ENCODE results near the gene DIP2C. TPM values are rescaled to one million over a fixed set of nuclear protein-coding genes. Genes with fewer than 3 reads are reported as not detected.
"Not testable (repeated sequence)": the region's sequence is repeated elsewhere in the genome, so short reads cannot be mapped to it uniquely, and the experiment has no call there.

Gene DIP2C
- total RNA-seq, 2 donors from 2014 or later = 21.1 to 23.8 TPM

- no peaks in the 10 kb centered on the region for H3K9me3 ChIP-seq
- H3K4me3 ChIP-seq = no peak overlapping the region
- H3K27ac ChIP-seq = no peak overlapping the region
- H3K27me3 ChIP-seq = no peaks in the 10 kb centered on the region
- DNase-seq (ENCODE audit: low spot score) = no peak
- no peak for TF ChIP-seq CTCF (IDR thresholded peaks at IDR 0.05)
- H3K4me1 ChIP-seq = no peaks in the 10 kb centered on the region
- peaks cover 21% of the 10 kb centered on the region for H3K36me3 ChIP-seq
These were observed 254.1 kb downstream of the DIP2C start for GRCh38 chr10:435397-435796.

- H3K36me3 ChIP-seq = no peaks in the 10 kb centered on the region
- no peak overlapping the region for H3K27ac ChIP-seq
- no peaks in the 10 kb centered on the region for H3K27me3 ChIP-seq
- no peak for TF ChIP-seq CTCF (IDR thresholded peaks at IDR 0.05)
- no peak for DNase-seq (ENCODE audit: low spot score)
- H3K4me1 ChIP-seq = no peaks in the 10 kb centered on the region
- no peak overlapping the region for H3K4me3 ChIP-seq
- no peaks in the 10 kb centered on the region for H3K9me3 ChIP-seq
These were observed 259.8 kb downstream of the DIP2C start for GRCh38 chr10:429696-430095.

DNA sequence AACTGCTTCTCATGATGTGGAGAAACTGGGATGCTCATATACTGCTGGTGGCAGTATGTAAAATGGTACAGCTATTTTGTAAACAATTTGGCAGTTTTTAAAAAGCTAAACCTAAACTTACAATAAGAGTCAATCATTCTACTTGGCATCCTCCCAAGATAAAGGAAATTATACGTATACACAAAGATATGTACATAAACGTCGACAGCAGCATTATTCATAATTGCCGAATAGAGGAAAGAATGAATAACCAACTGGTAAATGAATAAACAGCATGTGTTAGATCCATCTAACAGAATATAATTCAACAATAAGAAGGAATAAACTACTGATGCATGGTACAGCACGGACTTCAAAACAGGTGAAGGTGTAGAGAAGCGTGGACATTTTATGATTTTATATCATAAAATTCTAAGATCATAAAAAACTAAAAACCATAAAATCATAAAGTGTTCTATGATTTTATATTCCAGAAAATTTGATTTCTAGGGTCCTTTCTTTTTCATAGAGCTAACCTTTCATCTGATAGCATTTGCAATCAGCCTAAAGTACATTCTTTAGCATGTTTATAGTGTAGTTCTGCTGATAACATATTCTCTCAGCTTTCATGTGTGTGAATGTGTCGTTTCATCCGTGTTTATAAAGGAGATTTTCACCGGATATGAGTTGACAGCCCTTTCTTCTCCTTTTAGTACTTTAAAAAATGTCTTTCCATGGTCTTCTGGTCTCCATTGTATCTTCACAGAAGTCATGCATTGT lies 261.5 kb downstream of the DIP2C start:
- no peak for DNase-seq (ENCODE audit: low spot score)
- TF ChIP-seq CTCF (IDR thresholded peaks at IDR 0.05) = no peak
- Histone ChIP-seq H3K27me3 (no peaks in the 10 kb centered on the region), H3K27ac (no peak overlapping the region), H3K9me3 (no peaks in the 10 kb centered on the region), H3K36me3 (no peaks in the 10 kb centered on the region), H3K4me1 (no peaks in the 10 kb centered on the region), H3K4me3 (no peak overlapping the region)

DNA sequence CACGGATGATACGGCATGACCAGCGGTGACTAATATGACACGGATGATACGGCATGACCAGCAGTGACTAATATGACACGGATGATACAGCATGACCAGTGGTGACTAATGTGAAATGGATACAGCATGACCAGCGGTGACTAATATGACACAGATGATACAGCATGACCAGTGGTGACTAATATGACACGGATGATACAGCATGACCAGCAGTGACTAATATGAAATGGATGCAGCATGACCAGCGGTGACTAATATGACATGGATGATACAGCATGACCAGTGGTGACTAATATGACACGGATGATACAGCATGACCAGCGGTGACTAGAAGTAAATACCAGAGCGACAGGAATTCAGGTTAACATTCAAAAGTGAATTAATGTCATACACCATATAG lies 264.1 kb downstream of the DIP2C start:
- H3K27me3 ChIP-seq; H3K4me3 ChIP-seq; H3K27ac ChIP-seq; DNase-seq (ENCODE audit: low spot score); H3K4me1 ChIP-seq; H3K9me3 ChIP-seq: not testable (repeated sequence)
- peaks cover 11% of the 10 kb centered on the region for H3K36me3 ChIP-seq

GRCh38 chr10:424724-425123 lies 264.7 kb downstream of the DIP2C start:
- not testable (repeated sequence) for H3K4me3 ChIP-seq; H3K27me3 ChIP-seq; H3K27ac ChIP-seq; H3K9me3 ChIP-seq; DNase-seq (ENCODE audit: low spot score); H3K4me1 ChIP-seq
- H3K36me3 ChIP-seq = peaks cover 17% of the 10 kb centered on the region

GRCh38 chr10:423178-423577 lies 266.3 kb downstream of the DIP2C start:
- no peak for TF ChIP-seq CTCF (IDR thresholded peaks at IDR 0.05)
- no peaks in the 10 kb centered on the region for H3K27me3 ChIP-seq
- no peak overlapping the region for H3K4me3 ChIP-seq
- no peaks in the 10 kb centered on the region for H3K4me1 ChIP-seq
- peaks cover 29% of the 10 kb centered on the region for H3K36me3 ChIP-seq
- H3K9me3 ChIP-seq = no peaks in the 10 kb centered on the region
- H3K27ac ChIP-seq = no peak overlapping the region
- no peak for DNase-seq (ENCODE audit: low spot score)

- Histone ChIP-seq H3K4me1 (no peaks in the 10 kb centered on the region), H3K27ac (no peak overlapping the region), H3K4me3 (no peak overlapping the region), H3K9me3 (no peaks in the 10 kb centered on the region), H3K36me3 (peaks cover 29% of the 10 kb centered on the region), H3K27me3 (no peaks in the 10 kb centered on the region)
- TF ChIP-seq CTCF (IDR thresholded peaks at IDR 0.05) = no peak
- no peak for DNase-seq (ENCODE audit: low spot score)
These were observed 266.8 kb downstream of the DIP2C start for GRCh38 chr10:422675-423074.
